Stimulated activated naive CD8-positive, alpha-beta T cell treated with anti-CD3 and anti-CD28 coated beads, Interleukin-15, Interleukin-2, amounts not matched to agents 100 ng/mL and 50 ng/mL, for 24 hours (primary cell): Measurements from ENCODE around the gene MOB1A.

Experiments
- H3K27ac Mint-ChIP-seq: one replicate; pipeline ENCODE4 v1.8.0; 2021; ENCODE audit warnings: mild to moderate bottlenecking, mixed read lengths
- H3K27me3 Mint-ChIP-seq: one replicate; pipeline ENCODE4 v1.8.0; 2021; ENCODE audit warnings: mixed read lengths
- H3K36me3 Mint-ChIP-seq: one replicate; pipeline ENCODE4 v1.8.0; 2021; ENCODE audit warnings: low read depth, mixed read lengths
- H3K4me1 Mint-ChIP-seq: one replicate; pipeline ENCODE4 v1.8.0; 2021; ENCODE audit warnings: low read depth, mixed read lengths
- H3K4me3 Mint-ChIP-seq: one replicate; pipeline ENCODE4 v1.8.0; 2021; ENCODE audit warnings: mild to moderate bottlenecking, mixed read lengths
- H3K9me3 Mint-ChIP-seq: one replicate; pipeline ENCODE4 v1.8.0; 2021; ENCODE audit warnings: mixed read lengths

Gene MOB1A

GRCh38 chr2:74110537-74110936, 68.1 kb downstream of the MOB1A start:
- no peaks in the 10 kb centered on the region for H3K9me3 Mint-ChIP-seq

GRCh38 chr2:74109551-74109950, 69.1 kb downstream of the MOB1A start:
- H3K36me3 Mint-ChIP-seq: no peaks in the 10 kb centered on the region
- no peak overlapping the region for H3K4me3 Mint-ChIP-seq
- no peaks in the 10 kb centered on the region for H3K27me3 Mint-ChIP-seq
- no peaks in the 10 kb centered on the region for H3K4me1 Mint-ChIP-seq
- no peaks in the 10 kb centered on the region for H3K9me3 Mint-ChIP-seq
- no peak overlapping the region for H3K27ac Mint-ChIP-seq

More at GRCh38 chr2:74110537-74110936, 68.1 kb downstream of the MOB1A start:
- Mint-ChIP-seq H3K27ac (no peak overlapping the region), H3K27me3 (no peaks in the 10 kb centered on the region), H3K4me1 (no peaks in the 10 kb centered on the region), H3K36me3 (no peaks in the 10 kb centered on the region), H3K4me3 (no peak overlapping the region)

DNA sequence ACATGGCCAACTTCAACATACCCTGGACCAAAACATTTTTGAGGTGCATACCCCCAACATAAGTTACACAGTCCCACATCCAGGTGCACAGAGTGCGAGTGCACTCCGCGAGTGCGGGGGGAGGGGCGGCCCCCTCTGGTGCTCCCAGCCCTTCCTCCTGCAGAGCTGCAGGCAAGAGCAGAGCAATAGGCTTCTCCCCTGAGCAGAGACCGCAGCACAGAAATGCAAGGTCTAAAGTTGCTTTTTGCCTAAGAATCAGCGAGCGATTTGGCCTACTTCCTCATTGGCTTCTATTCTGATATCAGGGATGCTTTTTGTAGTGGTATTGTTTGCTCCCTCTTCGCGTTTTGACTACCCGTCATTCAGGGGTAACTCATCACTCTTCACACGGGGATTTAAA, 71.6 kb downstream of the MOB1A start:
- no peak overlapping the region for H3K27ac Mint-ChIP-seq
- no peaks in the 10 kb centered on the region for H3K9me3 Mint-ChIP-seq
- no peak overlapping the region for H3K4me3 Mint-ChIP-seq
- no peaks in the 10 kb centered on the region for H3K27me3 Mint-ChIP-seq
- H3K36me3 Mint-ChIP-seq: peaks cover 11% of the 10 kb centered on the region
- no peaks in the 10 kb centered on the region for H3K4me1 Mint-ChIP-seq

- H3K4me1 Mint-ChIP-seq: no peaks in the 10 kb centered on the region
- no peak overlapping the region for H3K4me3 Mint-ChIP-seq
- H3K36me3 Mint-ChIP-seq: peaks cover 23% of the 10 kb centered on the region
- no peaks in the 10 kb centered on the region for H3K27me3 Mint-ChIP-seq
- H3K27ac Mint-ChIP-seq: no peak overlapping the region
- H3K9me3 Mint-ChIP-seq: no peaks in the 10 kb centered on the region
These were observed 73.3 kb downstream of the MOB1A start for GRCh38 chr2:74105413-74105812.

GRCh38 chr2:74104839-74105238, 73.8 kb downstream of the MOB1A start:
- Mint-ChIP-seq H3K36me3 (peaks cover 27% of the 10 kb centered on the region), H3K27ac (no peak overlapping the region), H3K4me3 (no peak overlapping the region), H3K9me3 (no peaks in the 10 kb centered on the region), H3K27me3 (no peaks in the 10 kb centered on the region), H3K4me1 (no peaks in the 10 kb centered on the region)

DNA sequence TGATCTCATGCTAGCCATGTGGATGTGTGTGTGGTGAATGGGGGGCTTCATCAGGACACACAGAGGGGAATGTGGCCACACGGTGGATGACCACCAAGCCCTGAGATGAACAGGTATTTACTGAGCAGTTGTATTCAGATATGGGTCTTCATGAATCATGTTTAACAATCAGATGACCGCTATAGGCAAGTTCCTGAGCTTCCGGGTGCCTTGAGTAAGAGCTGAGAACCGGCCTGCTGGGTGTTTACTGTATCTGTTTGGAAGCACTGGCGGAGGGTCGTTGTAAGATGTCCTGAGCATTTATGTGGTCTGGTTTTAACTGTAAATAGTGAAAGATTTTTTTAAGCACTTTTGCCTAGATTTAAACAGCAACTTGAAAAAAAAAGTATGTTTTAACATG, 74.9 kb downstream of the MOB1A start:
- no peak overlapping the region for H3K4me3 Mint-ChIP-seq
- H3K27ac Mint-ChIP-seq: no peak overlapping the region
- H3K27me3 Mint-ChIP-seq: no peaks in the 10 kb centered on the region
- no peaks in the 10 kb centered on the region for H3K9me3 Mint-ChIP-seq
- no peaks in the 10 kb centered on the region for H3K4me1 Mint-ChIP-seq
- peaks cover 30% of the 10 kb centered on the region for H3K36me3 Mint-ChIP-seq
